Measurements from ENCODE around the gene CFAP92.

The CFAP92 gene

GRCh38 chr3:129013491-129013891, 19.6 kb upstream of the CFAP92 start:
- peak overlapping the region in 2 of 21 experiments; percentile 6 to 86 for H3K27ac ChIP-seq

GRCh38 chr3:129010310-129010956, 16.6 kb upstream of the CFAP92 start:
- Histone ChIP-seq H3K27ac (peak overlapping the region in 1 of 21 experiments; percentile 27), H3K4me3 (no peak overlapping the region)

More at GRCh38 chr3:129013491-129013891, 19.6 kb upstream of the CFAP92 start:
- no peak overlapping the region for H3K4me3 ChIP-seq

DNA sequence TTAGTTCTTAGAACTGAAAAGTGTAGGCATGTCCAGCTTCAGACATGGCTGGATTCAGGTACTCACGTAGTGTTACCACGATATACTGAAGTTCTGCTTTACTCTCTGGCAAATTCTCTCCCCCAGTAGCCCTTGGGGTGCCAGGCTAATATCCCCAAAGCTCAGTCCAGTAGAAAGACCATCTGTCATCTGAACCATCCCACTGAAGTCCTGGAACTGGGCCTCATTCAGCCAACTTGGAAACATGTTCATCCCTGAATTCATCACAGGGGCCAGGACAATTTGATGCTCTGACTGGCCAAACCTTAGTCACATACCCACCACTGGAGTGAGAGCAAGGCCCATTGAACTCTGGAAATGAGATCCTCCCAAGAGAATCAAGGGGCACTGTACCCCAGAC, 15.4 kb upstream of the CFAP92 start:
- no peak overlapping the region for H3K27ac ChIP-seq
- H3K4me3 ChIP-seq = no peak overlapping the region

GRCh38 chr3:129007792-129008191, 13.9 kb upstream of the CFAP92 start:
- Histone ChIP-seq H3K27ac (no peak overlapping the region), H3K4me3 (no peak overlapping the region)

- H3K4me3 ChIP-seq = no peak overlapping the region
- no peak overlapping the region for H3K27ac ChIP-seq
These were observed 13.0 kb upstream of the CFAP92 start for GRCh38 chr3:129006864-129007263.

DNA sequence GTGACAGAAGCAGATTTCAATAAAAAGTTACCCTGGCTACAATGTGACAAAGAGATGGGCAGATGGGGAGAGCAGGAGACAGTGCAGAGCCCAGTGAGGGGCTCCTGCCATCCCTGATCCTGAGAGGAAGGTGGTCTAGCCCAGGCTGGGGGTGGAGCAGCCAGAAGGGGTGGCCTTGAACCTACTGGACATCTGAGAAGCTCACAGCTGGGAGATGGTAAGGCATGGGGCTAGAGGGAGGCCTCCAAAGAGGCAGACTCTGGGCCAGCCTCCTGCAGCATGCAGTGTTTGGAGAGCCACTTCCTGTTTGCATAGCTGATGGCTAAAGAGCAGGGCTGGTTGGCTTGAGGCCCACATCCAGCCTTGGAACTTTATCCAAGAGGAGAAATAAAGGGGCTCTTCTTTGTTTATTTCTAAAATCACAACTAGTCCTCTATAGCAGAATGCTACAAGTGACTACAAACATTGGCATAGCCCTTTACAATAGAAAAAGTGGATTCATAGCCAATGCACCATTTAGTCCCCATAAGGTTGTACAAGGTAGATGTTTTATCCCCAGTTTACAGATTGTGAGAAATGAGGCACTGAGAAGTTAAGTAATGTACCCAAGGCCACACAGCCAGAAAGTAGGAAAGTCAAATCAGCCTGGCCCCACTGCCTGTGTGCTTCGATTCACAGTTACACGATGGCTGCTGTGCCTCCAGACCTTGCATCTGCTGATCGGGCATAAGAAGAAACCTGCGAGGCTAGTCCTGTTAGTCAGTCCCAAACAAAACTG, 11.8 kb upstream of the CFAP92 start:
- Histone ChIP-seq H3K27ac (peak overlapping the region in 4 of 21 experiments; percentile 6 to 24 (median 14)), H3K4me3 (no peak overlapping the region)

- Histone ChIP-seq H3K4me3 (no peak overlapping the region), H3K27ac (peak overlapping the region in 3 of 21 experiments; percentile 1 to 24 (median 10))
These were observed 10.9 kb upstream of the CFAP92 start for GRCh38 chr3:129004639-129005295.

DNA sequence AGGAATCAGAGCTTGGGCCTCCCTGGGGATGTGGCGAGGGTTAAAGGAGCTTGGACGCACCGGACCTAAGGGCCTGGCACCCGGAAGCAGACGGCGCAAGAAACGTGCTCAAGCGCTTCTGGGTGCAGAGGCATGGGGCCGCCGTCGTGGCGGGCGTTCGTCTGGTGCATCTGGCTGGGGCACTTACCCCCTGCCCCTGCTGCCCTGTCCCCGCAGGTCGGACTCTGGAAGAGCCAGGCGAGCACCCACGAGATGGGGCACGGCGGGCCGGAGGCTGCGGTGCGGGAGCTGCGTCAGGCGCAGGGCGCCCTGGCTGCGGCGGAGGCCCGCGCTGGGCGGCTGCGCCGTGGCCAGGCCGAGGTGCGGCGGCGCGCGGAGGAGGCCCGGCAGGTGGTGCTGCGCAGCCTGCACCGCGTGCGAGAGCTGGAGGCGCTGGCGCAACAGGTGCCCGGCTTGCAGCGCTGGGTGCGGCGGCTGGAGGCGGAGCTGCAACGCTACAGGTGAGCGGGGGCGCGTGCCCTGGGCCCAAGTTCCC, 9.8 kb upstream of the CFAP92 start:
- Histone ChIP-seq H3K4me3 (peak overlapping the region in 3 of 7 experiments; percentile 5 to 19 (median 6)), H3K27ac (no peak overlapping the region)

- no peak overlapping the region for H3K27ac ChIP-seq
- H3K4me3 ChIP-seq = peak overlapping the region in 5 of 7 experiments; percentile 5 to 47 (median 19)
These were observed 9.0 kb upstream of the CFAP92 start for GRCh38 chr3:129002573-129003569.

- H3K4me3 ChIP-seq = peak overlapping the region; percentile 31 to 53 (median 44)
These were observed 8.1 kb upstream of the CFAP92 start for GRCh38 chr3:129001806-129002572.

DNA sequence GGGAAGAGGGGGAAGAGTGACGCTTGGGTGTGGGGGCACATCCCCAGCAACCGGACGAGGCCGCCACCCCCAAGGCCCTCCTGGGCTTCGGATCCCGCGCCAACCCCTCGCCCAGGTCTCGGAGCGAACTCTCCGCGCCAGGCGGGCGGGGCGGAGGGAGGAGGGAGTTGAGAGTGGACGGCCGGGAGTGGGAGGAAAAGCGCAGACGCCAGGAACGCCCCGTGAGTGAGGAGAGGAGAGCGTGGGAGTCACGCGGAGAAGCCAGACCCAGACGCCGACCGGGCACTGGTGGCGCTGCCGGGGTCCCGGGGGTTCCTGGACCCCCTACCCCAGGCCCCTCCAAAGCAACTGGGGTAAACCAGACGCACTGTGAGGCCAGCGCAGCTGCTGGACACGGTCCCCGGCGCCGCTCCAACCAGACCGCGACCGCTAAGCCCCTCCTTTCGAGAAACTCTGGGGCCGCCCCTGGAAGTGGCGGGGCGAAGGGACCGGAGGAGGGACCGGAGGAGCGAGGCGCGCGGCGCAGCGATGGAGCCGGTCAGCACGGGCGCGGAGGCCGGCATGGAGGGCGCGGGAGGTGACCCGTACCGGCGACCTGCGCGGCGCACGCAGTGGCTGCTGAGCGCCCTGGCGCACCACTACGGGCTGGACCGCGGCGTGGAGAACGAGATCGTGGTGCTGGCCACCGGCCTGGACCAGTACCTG, 7.4 kb upstream of the CFAP92 start, which contains the start of gene EFCC1:
Gene EFCC1 (plus strand): TSS at position 204 of the 705 bp plus-strand sequence. CDS start 325 bp downstream, at position 529.
- Histone ChIP-seq H3K4me3 (peak within 1 kb of the TSS; percentile 31 to 53 (median 44)), H3K27ac (peak within 1 kb of the TSS in 15 of 21 experiments; percentile 3 to 81 (median 53))

More at GRCh38 chr3:129001806-129002572, 8.1 kb upstream of the CFAP92 start:
- H3K27ac ChIP-seq = peak overlapping the region in 7 of 21 experiments; percentile 27 to 81 (median 61)

DNA sequence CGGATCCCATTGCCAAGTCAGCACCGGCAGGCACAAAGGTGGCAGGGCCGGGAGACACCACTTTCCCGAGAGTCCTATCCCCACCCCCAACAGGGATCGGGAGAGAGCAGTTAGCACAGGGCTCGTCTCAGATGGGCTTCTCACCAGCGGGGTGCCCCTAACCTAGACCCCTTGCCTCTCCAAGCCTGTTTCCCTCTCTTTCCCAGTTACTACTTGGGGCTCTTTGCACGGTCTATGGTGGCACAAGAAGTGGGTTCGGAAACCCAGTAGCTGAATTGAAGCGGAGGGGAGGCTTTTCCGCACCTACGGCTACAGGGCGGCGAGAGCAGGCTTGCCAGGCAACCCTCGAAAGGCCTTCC, 6.8 kb upstream of the CFAP92 start:
- Histone ChIP-seq H3K4me3 (peak overlapping the region; percentile 31 to 53 (median 44)), H3K27ac (peak overlapping the region in 12 of 21 experiments; percentile 3 to 81 (median 55))

- Histone ChIP-seq H3K27ac (no peak overlapping the region), H3K4me3 (no peak overlapping the region)
These were observed 5.2 kb upstream of the CFAP92 start for GRCh38 chr3:128999102-128999501.

- Histone ChIP-seq H3K4me3 (no peak overlapping the region), H3K27ac (no peak overlapping the region)
These were observed 4.7 kb upstream of the CFAP92 start for GRCh38 chr3:128998561-128998960.

GRCh38 chr3:128997486-128998133, 3.7 kb upstream of the CFAP92 start:
- Histone ChIP-seq H3K4me3 (no peak overlapping the region), H3K27ac (no peak overlapping the region)

GRCh38 chr3:128996726-128997125, 2.9 kb upstream of the CFAP92 start:
- no peak overlapping the region for H3K4me3 ChIP-seq

DNA sequence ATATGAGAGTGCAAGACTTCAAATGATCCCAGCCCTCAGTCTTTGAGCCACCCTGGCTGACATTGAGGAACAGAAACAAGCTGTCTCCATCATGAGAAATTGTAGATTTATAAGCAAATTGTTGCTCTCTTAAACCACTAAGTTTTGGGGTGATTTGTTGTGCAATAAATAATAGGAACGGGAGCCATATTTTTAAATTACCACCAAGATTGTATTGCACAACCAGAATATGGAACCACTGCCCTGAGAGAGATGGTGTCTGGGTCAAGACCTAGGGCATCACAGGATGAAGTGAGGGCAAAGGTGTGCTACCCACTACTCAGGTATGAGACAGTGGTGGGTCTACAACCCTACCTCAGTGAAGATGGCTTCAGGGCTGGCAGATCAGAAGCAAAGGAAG, 2.3 kb upstream of the CFAP92 start:
- H3K4me3 ChIP-seq = no peak overlapping the region
- no peak overlapping the region for H3K27ac ChIP-seq

More at GRCh38 chr3:128996726-128997125, 2.9 kb upstream of the CFAP92 start:
- no peak overlapping the region for H3K27ac ChIP-seq

All from skin epidermis (tissue), 12 donors.